ENCODE measurements around the gene VIPR2.

The VIPR2 gene

DNA sequence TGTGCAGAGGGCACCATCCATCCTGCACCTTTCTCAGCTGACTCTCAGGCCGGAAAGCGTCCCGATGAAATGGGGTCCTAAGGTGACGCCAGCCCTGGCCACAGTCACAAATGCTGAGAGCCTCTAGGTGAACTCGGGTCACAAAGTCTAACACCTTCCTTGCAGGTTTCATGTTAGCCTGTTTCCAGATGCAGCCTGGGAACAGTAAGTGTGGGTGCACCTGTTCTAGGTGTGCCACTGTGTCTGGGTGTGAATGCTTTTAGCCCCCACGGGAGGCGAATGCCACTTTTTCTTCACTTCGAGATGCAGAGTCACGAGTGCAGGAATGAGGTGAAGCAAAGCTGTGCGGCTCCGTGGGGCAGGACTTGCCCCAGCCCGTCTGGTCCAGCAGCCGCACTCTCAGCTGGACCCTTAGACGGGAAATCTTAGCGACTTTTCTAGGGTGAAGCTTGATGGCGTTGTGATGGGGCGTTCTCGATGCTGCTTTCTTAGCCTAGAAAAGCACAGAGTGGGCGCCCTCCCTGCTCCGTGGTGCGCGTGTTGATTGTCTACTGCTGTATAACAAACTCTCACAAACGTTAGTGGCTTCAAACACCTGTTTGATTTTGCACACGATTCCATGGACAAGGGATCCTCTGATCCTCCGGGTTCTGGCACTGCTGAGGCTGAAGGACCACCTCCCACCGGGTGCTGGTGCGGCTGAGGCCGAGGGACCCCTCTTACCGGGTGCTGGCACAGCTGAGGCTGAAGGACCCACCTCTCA, 13.6 kb upstream of the VIPR2 start:
- no peak for DNase-seq (ENCODE audit: low read depth)

DNA sequence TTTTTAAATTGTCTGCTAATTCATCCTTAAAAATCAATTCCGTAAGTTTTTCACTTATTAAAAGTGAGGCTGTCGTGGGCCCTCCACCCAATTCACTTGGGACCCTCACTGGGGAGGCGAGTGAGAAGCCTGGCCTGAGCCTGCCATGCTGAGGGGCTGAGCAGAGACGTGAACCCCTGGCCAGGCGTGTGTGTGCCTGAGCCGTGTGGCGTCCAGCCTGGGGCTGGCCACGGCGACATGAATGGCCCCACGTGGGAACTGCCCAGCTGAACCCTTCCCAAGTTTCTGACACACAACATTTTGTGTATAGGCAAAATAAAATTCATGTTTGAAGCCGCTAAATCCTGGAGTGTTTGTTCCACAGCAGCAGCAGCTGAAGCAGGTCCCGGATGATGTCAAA, 13.0 kb upstream of the VIPR2 start:
- DNase-seq (ENCODE audit: low read depth) = no peak

DNA sequence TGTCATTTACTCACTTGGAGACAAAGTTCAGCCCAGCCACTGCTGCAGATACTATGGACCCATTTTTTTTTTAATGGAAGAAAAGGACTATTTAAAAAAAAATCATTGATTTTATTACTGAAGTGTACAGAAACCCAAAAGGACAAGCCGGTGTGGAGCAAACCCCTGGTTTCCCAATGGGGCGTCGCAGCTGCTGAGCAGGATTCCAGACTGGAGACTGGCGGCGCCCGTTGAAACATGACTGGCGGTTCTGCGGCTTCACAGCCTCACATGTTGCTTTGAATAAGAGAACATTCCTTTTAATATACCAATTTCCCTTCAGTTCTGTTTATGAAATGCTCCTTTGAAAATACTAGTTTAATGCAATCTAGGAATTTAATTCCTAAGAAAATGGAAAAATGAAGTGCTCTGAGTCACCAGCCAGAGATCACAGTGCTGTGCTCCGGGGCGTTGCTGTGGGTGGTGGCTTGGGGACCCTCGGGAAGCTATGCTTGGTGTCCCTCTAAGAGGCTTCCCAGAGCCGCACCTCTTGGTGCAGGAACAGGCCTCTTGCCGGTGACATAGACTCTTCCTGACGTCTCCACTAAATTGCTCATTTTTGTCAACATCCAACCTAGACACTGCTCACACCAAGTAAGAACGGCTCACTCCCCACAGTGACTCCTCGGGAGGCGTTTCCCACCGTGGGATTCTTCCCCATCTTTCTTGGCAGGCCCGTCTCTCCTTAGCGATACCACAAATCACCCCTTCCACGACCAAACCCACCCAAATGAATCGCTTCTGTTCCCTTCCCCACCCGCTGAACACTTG, 12.0 kb upstream of the VIPR2 start:
- no peak for DNase-seq (ENCODE audit: low read depth)

DNA sequence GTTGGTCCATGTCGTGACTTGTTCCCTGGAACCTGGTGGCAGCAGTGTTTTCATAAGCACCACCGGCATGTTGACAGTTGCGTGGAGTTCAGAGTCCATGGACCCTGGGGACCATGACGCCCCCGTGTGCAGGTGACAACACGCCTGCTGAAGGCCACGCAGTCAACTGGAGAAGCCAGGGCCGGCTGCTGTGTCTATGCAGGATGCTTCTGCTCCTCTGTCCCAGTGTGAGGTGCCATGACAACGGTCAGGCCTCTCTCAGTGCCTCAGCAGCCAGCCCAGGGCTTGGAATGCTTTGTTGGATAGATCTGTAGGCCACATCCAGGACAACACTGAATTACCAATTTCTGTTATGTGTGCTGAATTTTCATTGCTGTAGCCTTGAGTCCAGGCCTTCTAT, 10.7 kb upstream of the VIPR2 start:
- no peak for DNase-seq (ENCODE audit: low read depth)

DNA sequence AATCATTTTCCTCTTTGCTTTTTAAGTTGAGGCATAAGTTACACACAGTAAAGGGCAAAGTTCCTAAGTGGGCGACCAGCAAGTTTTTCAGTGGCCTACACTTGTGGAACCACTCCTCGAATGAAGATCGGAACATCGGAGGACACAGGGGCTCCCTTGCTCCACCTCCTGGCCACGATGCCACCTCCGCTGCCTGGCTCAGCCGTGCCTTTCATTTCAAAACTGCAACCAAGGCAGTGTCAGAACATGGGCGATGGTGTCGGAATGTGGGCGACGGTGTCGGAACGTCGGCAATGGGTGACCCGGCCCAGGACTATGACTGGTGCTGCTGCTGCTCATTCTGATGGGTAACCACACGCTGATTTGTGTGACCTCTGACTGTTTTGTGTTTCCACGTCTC, 9.6 kb upstream of the VIPR2 start:
- no peak for DNase-seq (ENCODE audit: low read depth)

DNA sequence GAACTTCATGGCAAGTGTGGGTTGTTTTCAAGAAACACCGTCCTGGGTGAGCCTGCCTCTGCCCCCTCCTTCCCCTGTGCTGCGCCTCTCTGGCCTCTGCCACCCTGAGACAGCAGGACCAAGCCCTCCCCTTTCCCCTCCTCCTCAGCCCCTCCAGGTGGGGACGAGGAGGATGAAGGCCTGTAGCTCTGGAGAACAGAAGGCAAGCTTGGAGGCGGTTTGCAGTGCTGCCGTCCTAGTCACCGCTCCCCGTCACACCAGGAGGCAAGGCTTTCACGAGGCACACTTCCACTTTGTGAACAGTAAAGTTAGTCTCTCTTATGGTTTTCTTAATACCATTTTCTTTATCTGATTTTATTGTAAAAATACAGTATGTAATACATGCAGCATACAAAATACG, 8.8 kb upstream of the VIPR2 start:
- no peak for DNase-seq (ENCODE audit: low read depth)

DNA sequence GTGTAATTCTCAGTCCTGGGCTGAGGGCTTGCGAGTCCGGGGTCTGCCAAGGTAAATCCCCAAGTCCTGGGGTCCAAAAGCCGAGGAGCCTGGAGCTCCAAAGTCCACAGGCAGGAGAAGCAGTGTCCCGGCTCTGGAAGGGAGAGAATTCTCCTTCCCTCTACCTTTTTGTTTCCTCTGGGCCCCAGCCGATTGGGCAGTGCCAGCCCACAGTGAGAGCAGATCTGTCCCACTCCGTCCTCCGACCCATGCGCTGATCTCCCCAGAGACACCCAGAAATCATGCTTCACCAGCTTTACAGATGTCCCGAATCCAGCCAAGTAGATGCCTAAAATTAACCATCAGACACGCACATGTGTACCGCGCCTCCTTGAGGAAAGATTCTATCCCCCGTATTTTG, 8.1 kb upstream of the VIPR2 start:
- DNase-seq (ENCODE audit: low read depth) = no peak

DNA sequence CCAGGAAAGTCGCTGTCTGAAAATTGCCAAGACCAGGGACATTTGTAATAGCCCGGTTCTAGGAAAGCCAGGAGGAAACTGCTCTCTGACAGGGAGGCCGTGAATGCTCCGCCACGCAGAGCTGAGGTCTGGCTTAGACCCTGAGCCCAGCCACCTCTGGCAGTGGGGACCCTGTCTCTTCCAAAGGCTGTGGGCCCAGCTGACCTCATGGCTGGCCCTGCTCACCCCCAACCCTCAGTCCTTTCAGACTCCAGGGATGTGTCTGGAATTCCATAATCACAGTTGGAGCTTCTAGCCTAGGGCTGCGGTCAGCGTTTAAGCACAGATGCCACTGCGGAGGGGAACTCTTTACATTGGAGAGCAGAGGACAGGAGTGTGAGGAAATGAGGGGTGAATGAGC, 6.6 kb upstream of the VIPR2 start:
- no peak for DNase-seq (ENCODE audit: low read depth)

DNA sequence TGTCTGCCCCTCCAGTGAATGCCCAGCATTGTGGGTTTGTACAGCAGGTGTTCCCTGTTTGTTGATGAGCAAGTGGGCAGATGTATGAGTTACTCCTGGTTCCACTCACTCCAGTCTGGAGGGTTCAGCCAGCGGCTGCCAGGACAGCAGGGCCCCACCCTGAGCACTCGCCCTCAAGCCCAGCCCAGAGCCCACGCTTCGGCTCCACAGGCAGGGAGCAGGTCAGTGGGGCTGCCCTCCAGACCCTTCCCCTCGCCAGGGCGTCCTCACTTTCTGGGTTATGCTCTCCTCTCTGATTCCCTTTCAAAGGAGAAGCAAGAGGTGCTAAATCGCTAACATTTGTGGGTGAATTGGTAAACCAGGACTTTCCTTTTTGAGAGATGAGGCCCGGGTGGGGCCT, 4.8 kb upstream of the VIPR2 start:
- DNase-seq (ENCODE audit: low read depth) = no peak

DNA sequence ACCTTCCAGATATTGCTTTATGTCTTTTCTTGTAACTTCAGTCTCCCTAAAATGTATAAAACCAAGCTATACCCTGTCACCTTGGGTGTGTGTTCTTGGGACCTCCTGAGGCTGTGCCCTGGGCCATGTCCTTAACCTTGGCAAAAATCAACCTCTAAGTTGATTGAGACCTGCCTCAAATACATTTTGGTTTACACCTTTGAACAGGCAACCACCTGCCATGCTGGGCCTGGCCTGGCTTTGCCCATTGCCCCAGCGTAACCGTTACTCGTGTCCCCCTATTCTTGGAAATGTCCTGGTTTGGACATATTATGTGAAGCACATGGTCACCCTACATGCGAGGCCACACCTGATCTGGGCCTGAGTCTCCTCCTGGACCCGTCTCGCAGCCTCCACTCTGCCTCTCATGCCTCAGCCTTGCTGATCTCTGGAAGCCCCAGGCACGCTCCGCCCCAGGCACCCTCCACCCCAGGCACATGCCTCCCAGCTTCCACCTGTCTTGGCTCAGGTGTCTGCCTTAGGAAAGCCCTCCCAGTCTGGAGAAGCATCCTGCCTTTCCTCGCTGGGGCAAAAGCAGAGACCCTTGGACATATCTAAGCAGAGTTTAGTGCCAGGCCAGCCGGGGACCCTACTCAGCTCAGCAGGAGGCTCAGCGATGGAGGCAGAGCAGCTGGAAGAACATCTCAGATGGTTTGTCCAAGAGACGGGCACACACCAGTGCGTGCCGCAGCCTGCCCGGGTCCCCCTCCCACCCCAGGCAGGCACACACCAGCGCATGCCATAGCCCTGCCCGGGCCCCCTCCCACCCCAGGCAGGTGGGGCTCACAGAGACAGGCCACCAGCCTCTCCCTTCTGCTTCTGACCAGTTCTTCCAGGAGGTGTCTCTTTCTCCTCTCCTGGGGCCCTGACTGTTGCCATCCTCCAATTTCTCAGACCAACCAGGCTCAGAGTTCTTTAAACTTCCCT, 4.0 kb upstream of the VIPR2 start:
- DNase-seq (ENCODE audit: low read depth) = no peak

DNA sequence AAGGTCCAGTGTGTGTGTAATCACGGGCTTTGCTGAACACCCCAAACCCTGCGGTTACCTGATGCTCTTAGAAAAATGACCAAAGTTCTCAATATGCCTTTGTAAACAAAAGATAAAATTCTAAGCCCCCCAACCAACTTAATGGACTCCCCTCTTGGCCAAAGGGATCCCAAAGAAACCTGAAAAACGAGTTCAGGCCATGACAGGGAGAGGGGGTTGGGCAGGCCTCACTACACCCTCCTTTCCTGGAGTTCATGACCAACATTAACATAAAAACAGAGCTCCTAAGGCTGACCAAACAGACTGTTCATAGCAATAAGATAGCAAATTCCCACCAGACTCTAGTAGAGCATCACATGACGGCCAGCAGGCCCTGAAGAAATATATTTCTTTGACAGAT, 3.0 kb upstream of the VIPR2 start:
- DNase-seq (ENCODE audit: low read depth) = no peak

DNA sequence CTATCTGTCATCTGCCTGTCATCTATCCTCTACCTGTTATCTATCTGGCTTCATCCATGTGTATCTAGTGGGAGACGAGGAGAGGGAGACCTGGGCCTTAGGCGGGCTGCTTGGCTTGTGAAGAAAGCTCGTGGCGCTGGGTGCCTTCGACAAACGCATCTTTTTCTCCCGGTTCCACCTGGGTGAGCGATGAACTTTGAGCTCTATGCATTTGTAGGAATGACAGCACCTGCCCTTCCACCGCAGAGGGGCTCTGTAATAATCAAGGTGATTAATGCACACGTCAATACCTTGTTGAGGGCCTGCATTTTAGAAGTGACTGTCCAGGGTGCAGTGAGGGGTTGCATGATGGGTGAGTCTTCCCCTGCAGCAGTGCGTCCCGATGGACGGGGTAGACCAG, 2.6 kb upstream of the VIPR2 start:
- no peak for DNase-seq (ENCODE audit: low read depth)

DNA sequence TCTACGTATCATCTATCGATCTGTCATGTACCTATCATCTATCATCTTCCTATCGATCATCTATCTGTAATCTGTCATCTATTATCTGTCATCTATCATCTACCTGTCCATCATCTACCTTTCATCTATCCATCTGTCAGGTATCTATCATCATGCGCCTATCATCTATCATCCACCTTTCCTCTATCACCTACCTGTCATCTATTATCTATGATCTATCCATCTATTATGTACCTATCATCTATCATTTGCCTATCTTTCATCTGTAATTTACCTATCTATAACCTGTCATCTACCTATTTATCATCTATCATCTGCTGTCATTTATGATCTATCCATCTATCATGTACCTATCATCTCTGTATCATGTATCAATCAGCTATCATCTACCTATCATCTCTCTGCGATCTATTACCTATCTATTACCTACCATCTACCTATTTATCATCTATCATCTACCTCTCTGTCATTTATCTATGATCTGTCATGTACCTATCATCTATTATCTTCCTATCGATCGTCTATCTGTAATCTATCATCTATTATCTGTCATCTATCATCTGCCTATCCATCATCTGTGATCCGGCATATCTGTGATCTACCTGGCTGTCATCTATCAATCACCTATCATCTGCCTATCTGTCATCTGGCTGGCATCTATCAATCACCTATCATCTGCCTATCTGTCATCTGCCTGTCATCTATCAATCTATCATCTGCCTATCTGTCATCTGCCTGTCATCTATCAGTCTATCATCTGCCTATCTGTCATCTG, 1.6 kb upstream of the VIPR2 start:
- DNase-seq (ENCODE audit: low read depth) = no peak

DNA sequence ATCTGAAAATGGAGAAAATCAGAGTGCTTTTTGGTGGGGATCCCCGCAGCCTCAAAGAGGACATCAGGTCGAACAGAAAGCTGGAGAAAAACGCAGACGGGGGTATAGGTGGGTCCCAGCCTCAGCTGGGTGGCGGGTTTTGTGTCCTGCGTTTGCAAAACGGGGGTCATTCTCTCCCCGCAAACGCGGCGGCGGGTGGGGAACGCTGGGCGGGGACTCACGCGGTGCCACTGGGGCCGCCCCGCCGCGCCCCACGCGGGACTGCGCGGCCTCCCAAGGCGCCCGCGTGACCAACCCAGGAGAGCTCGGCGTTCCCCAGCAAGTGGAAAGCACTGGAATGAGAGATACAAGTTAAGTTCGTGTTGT, 806 bp upstream of the VIPR2 start:
- DNase-seq (ENCODE audit: low read depth) = no peak

DNA sequence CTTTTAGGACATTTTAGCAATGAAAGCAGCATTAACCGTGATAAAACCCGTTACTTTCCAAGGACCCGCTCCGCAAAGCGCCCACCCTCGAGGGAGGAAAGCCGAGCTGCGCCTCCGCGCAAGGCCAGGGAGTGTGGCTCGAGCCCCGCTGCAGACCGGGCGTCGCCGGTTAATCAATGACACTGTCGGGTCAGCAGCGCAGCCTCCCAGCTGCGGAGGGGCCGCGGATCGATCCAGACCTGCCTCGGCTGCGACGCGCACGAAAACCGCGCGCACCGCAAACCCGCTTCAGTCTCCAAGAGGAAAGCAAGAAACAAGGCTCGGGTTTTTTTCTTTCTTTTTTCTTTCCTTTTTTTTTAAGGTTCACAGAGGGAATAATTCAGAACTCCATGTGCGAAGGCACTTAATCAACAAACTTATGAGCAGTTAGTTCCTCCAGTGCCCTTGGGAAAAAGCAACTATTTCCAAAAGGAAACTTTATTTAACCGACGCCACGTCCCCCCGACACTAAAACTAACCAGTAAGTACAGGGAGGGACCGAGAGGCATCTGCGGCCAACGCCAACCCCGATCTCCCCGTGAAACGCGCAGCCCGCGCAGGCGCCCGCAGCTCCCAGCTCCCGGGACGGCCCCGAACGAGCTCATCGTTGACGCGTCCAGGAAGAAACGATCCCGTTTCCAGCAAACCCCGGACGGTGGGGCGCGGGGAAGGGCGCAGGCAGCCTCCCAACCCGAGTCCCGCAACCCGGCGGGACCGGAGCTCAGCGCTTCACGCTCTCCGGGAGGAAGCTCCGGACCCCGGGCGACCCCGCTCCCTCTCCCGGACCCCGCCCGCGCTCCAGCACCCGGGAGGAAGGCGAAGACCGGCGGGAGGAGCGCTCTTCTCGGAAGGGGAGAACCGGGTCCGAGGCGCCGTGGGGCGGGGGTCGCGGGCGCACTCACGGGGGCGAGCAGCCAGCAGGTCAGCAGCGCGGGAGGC, 598 bp downstream of the VIPR2 start:
- no peak for DNase-seq (ENCODE audit: low read depth)

DNA sequence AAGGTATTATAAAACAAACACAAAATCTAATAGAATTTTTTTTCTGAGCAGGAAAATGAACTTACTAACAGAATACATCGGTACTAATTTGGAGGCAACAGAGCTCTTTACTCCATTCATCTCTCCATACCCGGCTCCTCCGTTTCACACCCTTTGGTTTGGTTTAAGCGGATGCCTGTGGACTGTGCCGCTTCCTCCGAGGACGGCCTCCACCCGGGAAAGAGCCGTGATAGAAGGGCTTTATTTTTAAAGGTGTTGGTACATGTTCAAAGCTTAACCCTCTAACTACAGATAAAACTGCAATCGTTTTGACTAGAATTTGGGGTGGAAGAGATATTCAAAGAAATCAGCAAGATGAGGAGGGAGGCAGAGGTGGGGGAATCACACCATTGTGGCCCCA, 1.9 kb downstream of the VIPR2 start:
- DNase-seq (ENCODE audit: low read depth) = no peak

DNA sequence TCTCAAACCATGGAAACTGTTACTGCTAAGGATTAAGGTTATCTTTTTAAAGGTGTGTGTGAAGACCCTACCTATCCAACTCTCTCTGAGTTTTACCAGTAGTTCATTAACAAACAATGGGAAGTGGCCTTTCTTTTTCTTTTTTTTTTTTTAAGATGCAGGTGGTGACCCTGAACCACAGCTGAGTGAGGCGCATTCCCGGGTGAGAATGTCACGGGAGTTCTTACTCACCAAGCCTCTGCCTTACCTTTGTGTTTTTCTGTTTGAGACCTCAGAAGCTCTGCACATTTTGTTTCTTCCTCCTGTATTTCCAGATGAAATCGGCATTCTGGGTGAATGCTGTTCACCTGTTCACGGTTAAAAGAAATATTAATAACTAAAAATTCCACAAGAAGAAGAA, 2.5 kb downstream of the VIPR2 start:
- DNase-seq (ENCODE audit: low read depth) = no peak

DNA sequence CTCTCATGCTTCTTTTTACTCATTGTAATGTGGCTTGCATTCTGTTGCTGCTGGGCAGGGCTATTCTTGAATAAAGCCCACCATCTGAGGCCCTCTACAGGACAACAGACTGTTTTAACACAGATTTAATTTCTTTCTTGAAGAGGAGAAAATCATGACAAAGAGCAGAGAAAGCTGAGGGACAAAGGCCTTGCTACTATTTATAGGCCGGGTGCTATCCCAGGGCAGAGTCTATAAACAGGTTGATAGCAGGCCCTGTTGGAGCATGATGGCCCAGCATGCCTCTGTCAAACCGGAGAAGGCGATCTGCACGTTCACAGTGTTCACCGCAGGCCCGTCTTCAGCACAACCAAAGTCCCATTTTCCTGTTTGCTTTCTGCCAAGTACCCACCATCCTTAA, 3.0 kb downstream of the VIPR2 start:
- no peak for DNase-seq (ENCODE audit: low read depth)

DNA sequence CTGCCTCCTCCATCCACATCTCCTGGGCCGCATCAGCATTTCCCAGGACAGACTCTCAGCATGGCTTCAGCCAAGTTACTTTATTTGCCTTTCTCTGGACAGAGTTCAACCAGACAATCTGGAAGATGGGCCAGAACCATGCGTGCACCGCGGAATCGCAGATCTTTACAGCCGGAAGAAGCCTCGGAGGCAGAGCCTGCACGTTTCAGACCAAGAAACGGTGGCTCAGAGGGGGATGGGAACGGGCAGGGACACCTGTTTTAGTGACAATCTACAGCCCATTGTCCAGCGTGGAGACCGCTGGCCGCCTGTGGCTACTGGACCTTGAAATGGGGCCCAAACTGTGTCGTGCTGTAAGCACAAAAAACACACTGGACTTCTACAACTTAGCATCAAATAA, 3.5 kb downstream of the VIPR2 start:
- no peak for DNase-seq (ENCODE audit: low read depth)

DNA sequence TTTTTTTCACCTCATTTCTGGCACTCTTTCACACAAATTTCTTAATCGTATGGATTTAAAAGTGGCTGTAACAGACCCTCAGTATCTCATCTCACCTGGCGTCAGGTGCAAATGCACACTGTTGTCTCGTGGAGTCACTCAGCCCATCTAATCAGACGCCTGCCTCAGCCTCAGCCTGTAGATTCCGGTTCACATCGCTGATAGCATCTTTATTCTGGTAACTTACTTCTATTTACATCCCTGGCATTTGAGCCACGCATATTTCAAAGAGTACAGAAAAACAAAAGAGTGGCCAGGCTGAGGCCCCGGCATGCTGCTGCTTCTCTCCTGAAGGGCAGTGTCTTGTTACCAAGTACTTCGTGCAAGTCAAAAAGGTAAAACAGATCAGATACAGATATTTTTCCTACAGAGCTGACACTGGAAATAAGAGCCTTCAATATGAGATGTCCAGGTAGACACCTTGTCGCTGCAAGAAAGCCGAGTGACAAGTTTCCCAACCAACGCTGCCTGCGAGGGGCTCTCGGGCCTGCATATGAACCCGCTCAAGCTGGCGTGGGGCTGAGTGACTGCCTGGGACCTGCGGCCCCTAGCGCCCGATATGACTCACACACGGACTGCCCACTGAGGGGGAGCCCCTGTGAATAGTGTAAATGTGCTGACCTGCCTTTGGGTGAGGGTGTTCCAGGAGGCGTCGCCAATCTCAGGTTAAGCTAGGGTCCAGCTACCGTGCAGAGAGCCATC, 4.3 kb downstream of the VIPR2 start:
- DNase-seq (ENCODE audit: low read depth) = no peak
